ENCODE data around the gene SUGCT.

DNA sequence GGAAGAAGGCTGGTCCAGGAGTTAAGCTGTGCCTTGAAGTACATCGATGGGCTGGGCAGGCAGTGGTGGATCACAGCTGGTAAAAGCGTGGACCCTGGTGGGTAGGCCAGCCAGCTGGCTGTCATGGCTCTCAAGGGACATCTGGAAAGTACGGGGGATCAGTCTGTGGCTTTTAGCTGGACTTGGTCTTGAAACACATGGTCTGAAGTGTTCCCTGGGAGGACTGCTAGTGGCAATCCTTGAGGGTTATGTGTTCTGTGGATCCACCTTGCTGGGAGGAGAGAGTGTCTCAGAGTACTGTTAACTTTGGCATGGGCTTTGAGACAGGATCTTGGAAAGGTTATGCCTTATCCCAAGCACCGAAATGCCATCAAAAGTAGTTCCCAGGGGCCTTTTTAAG is 754.3 kb downstream of the SUGCT start:
- TF ChIP-seq, protein P1, sequence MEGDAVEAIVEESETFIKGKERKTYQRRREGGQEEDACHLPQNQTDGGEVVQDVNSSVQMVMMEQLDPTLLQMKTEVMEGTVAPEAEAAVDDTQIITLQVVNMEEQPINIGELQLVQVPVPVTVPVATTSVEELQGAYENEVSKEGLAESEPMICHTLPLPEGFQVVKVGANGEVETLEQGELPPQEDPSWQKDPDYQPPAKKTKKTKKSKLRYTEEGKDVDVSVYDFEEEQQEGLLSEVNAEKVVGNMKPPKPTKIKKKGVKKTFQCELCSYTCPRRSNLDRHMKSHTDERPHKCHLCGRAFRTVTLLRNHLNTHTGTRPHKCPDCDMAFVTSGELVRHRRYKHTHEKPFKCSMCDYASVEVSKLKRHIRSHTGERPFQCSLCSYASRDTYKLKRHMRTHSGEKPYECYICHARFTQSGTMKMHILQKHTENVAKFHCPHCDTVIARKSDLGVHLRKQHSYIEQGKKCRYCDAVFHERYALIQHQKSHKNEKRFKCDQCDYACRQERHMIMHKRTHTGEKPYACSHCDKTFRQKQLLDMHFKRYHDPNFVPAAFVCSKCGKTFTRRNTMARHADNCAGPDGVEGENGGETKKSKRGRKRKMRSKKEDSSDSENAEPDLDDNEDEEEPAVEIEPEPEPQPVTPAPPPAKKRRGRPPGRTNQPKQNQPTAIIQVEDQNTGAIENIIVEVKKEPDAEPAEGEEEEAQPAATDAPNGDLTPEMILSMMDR (IDR thresholded peaks at IDR 0.05) = no peak
- TF ChIP-seq POLR2A (IDR thresholded peaks at IDR 0.05) = no peak
